ENCODE measurements around the gene SLC6A3.

Gene SLC6A3

GRCh38 chr5:1445313-1445688 lies at the start of gene SLC6A3:
Gene SLC6A3, minus strand, starts transcription at chr5:1445440. Its CDS starts 2,243 bp downstream, at chr5:1443197.
- DNase-seq = no peak

- no peak for DNase-seq
Measured at GRCh38 chr5:1493941-1494340, 48.7 kb upstream of the SLC6A3 start.

- DNase-seq = no peak
Measured at GRCh38 chr5:1493413-1493812, 48.2 kb upstream of the SLC6A3 start.

GRCh38 chr5:1492757-1493156 lies 47.5 kb upstream of the SLC6A3 start:
- DNase-seq = no peak

- no peak for DNase-seq
Measured at GRCh38 chr5:1490376-1490775, 45.1 kb upstream of the SLC6A3 start.

GRCh38 chr5:1489754-1490153 lies 44.5 kb upstream of the SLC6A3 start:
- DNase-seq = no peak

- DNase-seq = no peak
Measured at GRCh38 chr5:1488882-1489680, 43.8 kb upstream of the SLC6A3 start.

GRCh38 chr5:1487079-1487764 lies 42.0 kb upstream of the SLC6A3 start:
- no peak for DNase-seq

- no peak for DNase-seq
Measured at GRCh38 chr5:1486271-1486670, 41.0 kb upstream of the SLC6A3 start.

GRCh38 chr5:1485579-1486118 lies 40.4 kb upstream of the SLC6A3 start:
- DNase-seq = no peak

- no peak for DNase-seq
Measured at GRCh38 chr5:1484730-1485578, 39.7 kb upstream of the SLC6A3 start.

- no peak for DNase-seq
Measured at GRCh38 chr5:1483856-1484729, 38.9 kb upstream of the SLC6A3 start.

GRCh38 chr5:1483064-1483463 lies 37.8 kb upstream of the SLC6A3 start:
- DNase-seq = no peak

- DNase-seq = no peak
Measured at GRCh38 chr5:1481959-1482331, 36.7 kb upstream of the SLC6A3 start.

- no peak for DNase-seq
Measured at GRCh38 chr5:1481266-1481958, 36.2 kb upstream of the SLC6A3 start.

GRCh38 chr5:1480806-1481205 lies 35.6 kb upstream of the SLC6A3 start:
- no peak for DNase-seq

- DNase-seq = no peak
Measured at GRCh38 chr5:1480217-1480616, 35.0 kb upstream of the SLC6A3 start.

GRCh38 chr5:1479581-1480188 lies 34.4 kb upstream of the SLC6A3 start:
- DNase-seq = no peak

GRCh38 chr5:1479066-1479465 lies 33.8 kb upstream of the SLC6A3 start:
- no peak for DNase-seq

- DNase-seq = no peak
Measured at GRCh38 chr5:1478271-1479035, 33.2 kb upstream of the SLC6A3 start.
